A549 (cell line): ENCODE measurements around the gene TPD52L1.
A peak's percentile ranks its signal among the peaks of the same experiment; 100 is the strongest.

Source experiments
- CTCF ChIP-seq: fragments of >200 bp; sonication (Bioruptor Twin); formaldehyde crosslinking; IDR thresholded peaks from 3 replicates; pipeline ENCODE4 v1.5.1; 2016
- MAFK ChIP-seq: fragments of 450-650 bp; IDR thresholded peaks from 2 replicates; pipeline ENCODE4 v1.6.1; 2014; ENCODE audit not compliant: partially characterized antibody
- MAX ChIP-seq: IDR thresholded peaks from 2 replicates; pipeline ENCODE4 v1.6.1; 2012
- RFX5 ChIP-seq: fragments of 450-650 bp; IDR thresholded peaks from 2 replicates; pipeline ENCODE4 v1.7.1; 2014; ENCODE audit warnings: antibody characterized with exemption, mild to moderate bottlenecking, moderate library complexity
- SMC3 ChIP-seq: fragments of >200 bp; sonication (Bioruptor Twin); formaldehyde crosslinking; IDR thresholded peaks from 3 replicates; pipeline ENCODE4 v1.6.1; 2018; ENCODE audit warnings: inconsistent platforms
- TF ChIP-seq, protein P1 (sequence below): IDR thresholded peaks from 2 replicates; pipeline ENCODE4 v1.6.1; 2012; ENCODE audit warnings: low read depth, borderline replicate concordance
- TF ChIP-seq, protein P2 (sequence below): IDR thresholded peaks from 2 replicates; pipeline ENCODE4 v1.6.1; 2012

DNA sequence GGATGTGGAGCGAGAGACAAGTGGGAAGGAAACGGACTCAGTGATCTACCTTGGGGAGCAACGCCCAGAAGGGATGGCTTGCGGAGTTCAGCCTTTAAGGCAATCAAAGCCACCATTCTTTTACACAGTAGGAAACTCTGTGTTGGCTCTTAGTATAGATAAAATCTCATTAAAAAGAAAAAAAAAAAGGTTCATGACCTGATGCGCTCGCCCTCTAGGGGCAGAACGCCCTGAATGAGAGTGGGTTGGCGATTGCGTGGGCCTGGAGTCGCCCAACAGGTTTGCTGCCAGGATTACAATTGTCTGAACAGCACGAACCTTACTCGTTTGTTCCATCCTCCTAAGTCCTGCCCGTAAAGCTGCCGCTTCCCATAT lies 1.2 kb downstream of the TPD52L1 start:
- TF ChIP-seq RFX5 (no peak), CTCF (peak; percentile 47), MAX (no peak), MAFK (no peak), SMC3 (no peak)
- TF ChIP-seq, protein P1, sequence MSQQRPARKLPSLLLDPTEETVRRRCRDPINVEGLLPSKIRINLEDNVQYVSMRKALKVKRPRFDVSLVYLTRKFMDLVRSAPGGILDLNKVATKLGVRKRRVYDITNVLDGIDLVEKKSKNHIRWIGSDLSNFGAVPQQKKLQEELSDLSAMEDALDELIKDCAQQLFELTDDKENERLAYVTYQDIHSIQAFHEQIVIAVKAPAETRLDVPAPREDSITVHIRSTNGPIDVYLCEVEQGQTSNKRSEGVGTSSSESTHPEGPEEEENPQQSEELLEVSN: no peak
- TF ChIP-seq, protein P2, sequence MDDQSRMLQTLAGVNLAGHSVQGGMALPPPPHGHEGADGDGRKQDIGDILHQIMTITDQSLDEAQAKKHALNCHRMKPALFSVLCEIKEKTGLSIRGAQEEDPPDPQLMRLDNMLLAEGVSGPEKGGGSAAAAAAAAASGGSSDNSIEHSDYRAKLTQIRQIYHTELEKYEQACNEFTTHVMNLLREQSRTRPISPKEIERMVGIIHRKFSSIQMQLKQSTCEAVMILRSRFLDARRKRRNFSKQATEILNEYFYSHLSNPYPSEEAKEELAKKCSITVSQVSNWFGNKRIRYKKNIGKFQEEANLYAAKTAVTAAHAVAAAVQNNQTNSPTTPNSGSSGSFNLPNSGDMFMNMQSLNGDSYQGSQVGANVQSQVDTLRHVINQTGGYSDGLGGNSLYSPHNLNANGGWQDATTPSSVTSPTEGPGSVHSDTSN: no peak
